AG04450 (cell line): ENCODE data around the gene XYLT1. TPM values are rescaled to one million over a fixed set of nuclear protein-coding genes. Genes with fewer than 3 reads are reported as not detected.

ENCODE experiments used
- CTCF ChIA-PET: fragments of 300-600, 350-600 bp; formaldehyde crosslinking; extraction: SDS; loops from one replicate; lab custom pipeline; 2022; ENCODE audit warnings: antibody characterized with exemption, inconsistent platforms; lab: Charles Lee
- POLR2A ChIA-PET: fragments of 350-600 bp; formaldehyde crosslinking; extraction: SDS; loops from one replicate; lab custom pipeline; 2021; ENCODE audit warnings: antibody characterized with exemption, inconsistent platforms; lab: Yijun Ruan, JAX
- DNase-seq: peaks from one replicate; pipeline ENCODE4 v3.0.0-alpha.2; 2011; ENCODE audit warnings: low read depth, low spot score
- H3K27ac ChIP-seq: one replicate; pipeline ENCODE4 v1.5.1; 2012; ENCODE audit warnings: low read depth, low read length, control low read depth
- H3K27me3 ChIP-seq: one replicate; pipeline ENCODE4 v1.6.0; 2012; ENCODE audit warnings: low read length; ENCODE audit not compliant: control insufficient read depth, insufficient read depth
- H3K4me3 ChIP-seq: 2 replicates; pipeline ENCODE4 v1.5.1; 2011; ENCODE audit warnings: mild to moderate bottlenecking, low read depth, low read length, control low read depth
- H3K9me3 ChIP-seq: 2 replicates; pipeline ENCODE4 v1.5.1; 2012; ENCODE audit warnings: low read length; ENCODE audit not compliant: control insufficient read depth, insufficient read depth
- CTCF ChIP-seq: IDR thresholded peaks from 2 replicates; pipeline ENCODE4 v1.5.1; 2011; ENCODE audit warnings: low read depth, low read length, control low read depth, inconsistent platforms
- polyA plus RNA-seq: library from polyadenylated mRNA; depleted of rRNA; stranded (reverse); fragments of >200 nt; gene quantifications from 2 replicates; pipeline ENCODE4 v1.2.3, GENCODE V29; 2011

The XYLT1 gene
- polyA plus RNA-seq, 1 experiment, result 6.7 TPM

GRCh38 chr16:17215936-17216335, 254.8 kb downstream of the XYLT1 start:
- DNase-seq, result no peak
- TF ChIP-seq CTCF, result no peak
- CTCF ChIA-PET, result no interaction called here
- H3K4me3 ChIP-seq, result no peak overlapping the region
- POLR2A ChIA-PET, result no interaction called here
- no peaks in the 10 kb centered on the region for H3K27me3 ChIP-seq
- no peak overlapping the region for H3K27ac ChIP-seq
- peaks cover 3% of the 10 kb centered on the region; the same call in 1 of the 2 replicates for H3K9me3 ChIP-seq

GRCh38 chr16:17215306-17215705, 255.5 kb downstream of the XYLT1 start:
- Histone ChIP-seq H3K9me3 (peaks cover 3% of the 10 kb centered on the region; the same call in 1 of the 2 replicates), H3K27me3 (no peaks in the 10 kb centered on the region), H3K27ac (no peak overlapping the region), H3K4me3 (no peak overlapping the region)
- DNase-seq, result no peak
- ChIA-PET CTCF (no interaction called here), POLR2A (interaction anchor here (0.6 kb wide), 1 partner anchor 10 kb away, joined by 3 read pairs; no protein-coding TSS in a partner anchor)
- no peak for TF ChIP-seq CTCF

- no peak for DNase-seq
- Histone ChIP-seq H3K9me3 (peaks cover 3% of the 10 kb centered on the region; the same call in 1 of the 2 replicates), H3K27ac (no peak overlapping the region), H3K27me3 (no peaks in the 10 kb centered on the region), H3K4me3 (no peak overlapping the region)
- ChIA-PET CTCF (no interaction called here), POLR2A (no interaction called here)
- no peak for TF ChIP-seq CTCF
Observed at GRCh38 chr16:17213974-17214373, 256.8 kb downstream of the XYLT1 start.

- no peak for TF ChIP-seq CTCF
- CTCF ChIA-PET, result no interaction called here
- Histone ChIP-seq H3K9me3 (peaks cover 3% of the 10 kb centered on the region; the same call in 1 of the 2 replicates), H3K4me3 (no peak overlapping the region), H3K27ac (no peak overlapping the region), H3K27me3 (no peaks in the 10 kb centered on the region)
- DNase-seq, result no peak
- POLR2A ChIA-PET, result interaction anchor here (0.6 kb wide), 1 partner anchor 12 kb away, joined by 5 read pairs; no protein-coding TSS in a partner anchor
Observed at GRCh38 chr16:17213025-17213424, 257.7 kb downstream of the XYLT1 start.

GRCh38 chr16:17212606-17213005, 258.2 kb downstream of the XYLT1 start:
- ChIA-PET POLR2A (no interaction called here), CTCF (no interaction called here)
- peaks cover 3% of the 10 kb centered on the region; the same call in 1 of the 2 replicates for H3K9me3 ChIP-seq
- no peak overlapping the region for H3K27ac ChIP-seq
- H3K4me3 ChIP-seq, result no peak overlapping the region
- no peak for DNase-seq
- TF ChIP-seq CTCF, result no peak
- H3K27me3 ChIP-seq, result no peaks in the 10 kb centered on the region
